ENCODE results near the gene PCLO.

The PCLO gene

GRCh38 chr7:82839555-82839954 lies 323.1 kb downstream of the PCLO start:
- peaks cover 3% of the 10 kb centered on the region for H3K9me3 Mint-ChIP-seq

GRCh38 chr7:82839063-82839462 lies 323.6 kb downstream of the PCLO start:
- Mint-ChIP-seq H3K27ac (no peak overlapping the region), H3K36me3 (no peaks in the 10 kb centered on the region)

More at GRCh38 chr7:82839555-82839954, 323.1 kb downstream of the PCLO start:
- Mint-ChIP-seq H3K4me3 (no peak overlapping the region), H3K27ac (no peak overlapping the region), H3K4me1 (no peaks in the 10 kb centered on the region), H3K36me3 (no peaks in the 10 kb centered on the region), H3K27me3 (no peaks in the 10 kb centered on the region)
- no peak for DNase-seq (ENCODE audit: low spot score in 2 of 2)
- ATAC-seq (ENCODE audit: low read depth) = no peak

DNA sequence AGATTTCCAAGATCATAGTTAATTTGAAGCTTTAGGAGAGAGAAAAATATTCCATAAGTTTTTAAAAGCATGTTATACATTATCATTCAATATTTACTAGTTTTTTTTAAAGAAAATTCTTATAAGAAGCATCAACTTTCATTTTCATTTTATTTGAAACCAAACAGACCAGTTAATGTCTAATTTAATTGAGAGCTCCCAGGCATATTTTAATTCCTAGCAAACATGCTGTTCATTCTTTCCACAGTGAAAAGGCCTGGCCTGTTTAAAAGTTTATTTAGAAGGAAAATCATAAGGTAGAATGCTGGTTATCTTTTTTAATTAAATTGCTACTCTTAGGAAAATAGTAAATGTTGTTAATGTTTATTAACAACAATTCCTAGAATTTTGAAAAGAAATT lies 324.4 kb downstream of the PCLO start:
- Mint-ChIP-seq H3K27ac (no peak overlapping the region), H3K27me3 (no peaks in the 10 kb centered on the region), H3K36me3 (no peaks in the 10 kb centered on the region), H3K9me3 (peaks cover 3% of the 10 kb centered on the region), H3K4me1 (no peaks in the 10 kb centered on the region), H3K4me3 (no peak overlapping the region)
- DNase-seq (ENCODE audit: low spot score in 2 of 2) (no peak), ATAC-seq (ENCODE audit: low read depth) (no peak)

More at GRCh38 chr7:82839063-82839462, 323.6 kb downstream of the PCLO start:
- no peaks in the 10 kb centered on the region for H3K4me1 Mint-ChIP-seq
- H3K9me3 Mint-ChIP-seq = peaks cover 3% of the 10 kb centered on the region
- no peaks in the 10 kb centered on the region for H3K27me3 Mint-ChIP-seq
- H3K4me3 Mint-ChIP-seq = no peak overlapping the region
- no peak for DNase-seq (ENCODE audit: low spot score in 2 of 2)
- no peak for ATAC-seq (ENCODE audit: low read depth)

DNA sequence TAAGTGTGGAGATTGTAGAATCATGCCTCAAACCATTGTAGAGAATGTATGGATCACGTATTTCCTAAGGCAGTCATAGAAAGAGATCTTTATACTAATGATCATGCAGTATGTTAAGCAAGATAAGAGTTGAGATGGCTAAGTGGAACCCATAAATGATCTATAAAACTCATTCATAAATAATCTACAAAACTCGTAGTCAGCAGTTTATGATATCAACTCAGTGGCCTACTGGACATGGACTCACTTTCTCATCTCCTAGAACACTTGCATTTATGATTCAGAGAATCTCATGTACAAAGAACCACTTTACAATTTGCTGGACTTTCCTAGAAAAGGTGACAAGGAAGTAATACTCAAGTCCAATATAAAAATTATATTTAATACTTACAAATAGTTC lies 339.6 kb downstream of the PCLO start:
- no peaks in the 10 kb centered on the region for H3K36me3 Mint-ChIP-seq
- DNase-seq (ENCODE audit: low spot score in 2 of 2) (no peak), ATAC-seq (ENCODE audit: low read depth) (no peak)
- H3K4me3 Mint-ChIP-seq = no peak overlapping the region
- no peak overlapping the region for H3K27ac Mint-ChIP-seq
- H3K27me3 Mint-ChIP-seq = no peaks in the 10 kb centered on the region
- no peaks in the 10 kb centered on the region for H3K9me3 Mint-ChIP-seq
- H3K4me1 Mint-ChIP-seq = no peaks in the 10 kb centered on the region

GRCh38 chr7:82821037-82821436 lies 341.6 kb downstream of the PCLO start:
- Mint-ChIP-seq H3K9me3 (no peaks in the 10 kb centered on the region), H3K27me3 (no peaks in the 10 kb centered on the region), H3K27ac (no peak overlapping the region), H3K36me3 (no peaks in the 10 kb centered on the region), H3K4me1 (no peaks in the 10 kb centered on the region), H3K4me3 (no peak overlapping the region)
- DNase-seq (ENCODE audit: low spot score in 2 of 2) = no peak
- no peak for ATAC-seq (ENCODE audit: low read depth)

GRCh38 chr7:82818171-82818570 lies 344.5 kb downstream of the PCLO start:
- Mint-ChIP-seq H3K36me3 (no peaks in the 10 kb centered on the region), H3K27ac (no peak overlapping the region), H3K4me3 (no peak overlapping the region), H3K27me3 (no peaks in the 10 kb centered on the region), H3K9me3 (no peaks in the 10 kb centered on the region), H3K4me1 (no peaks in the 10 kb centered on the region)
- no peak for ATAC-seq (ENCODE audit: low read depth)
- DNase-seq (ENCODE audit: low spot score in 2 of 2) = no peak

DNA sequence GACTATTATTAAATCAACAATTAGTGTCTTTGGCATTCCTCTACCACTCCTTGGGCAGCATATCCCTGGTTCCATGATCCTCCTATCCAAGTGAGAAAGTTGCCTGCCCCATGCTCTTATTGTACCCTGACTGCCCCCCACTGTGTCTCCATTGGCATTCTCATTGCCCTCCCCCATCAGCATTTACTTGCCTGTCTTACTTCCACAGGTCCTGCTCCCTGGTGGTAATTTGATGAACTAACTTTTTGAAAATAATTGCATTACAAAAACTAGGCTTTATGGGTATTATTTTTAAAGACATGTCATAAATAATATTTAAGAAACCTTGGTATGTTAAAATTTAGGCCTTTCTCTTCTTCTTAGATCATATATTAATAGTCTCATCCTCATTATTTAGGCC lies 346.4 kb downstream of the PCLO start:
- Mint-ChIP-seq H3K4me1 (no peaks in the 10 kb centered on the region), H3K27ac (no peak overlapping the region), H3K36me3 (no peaks in the 10 kb centered on the region), H3K27me3 (no peaks in the 10 kb centered on the region), H3K9me3 (no peaks in the 10 kb centered on the region), H3K4me3 (no peak overlapping the region)
- ATAC-seq (ENCODE audit: low read depth) (no peak), DNase-seq (ENCODE audit: low spot score in 2 of 2) (no peak)

DNA sequence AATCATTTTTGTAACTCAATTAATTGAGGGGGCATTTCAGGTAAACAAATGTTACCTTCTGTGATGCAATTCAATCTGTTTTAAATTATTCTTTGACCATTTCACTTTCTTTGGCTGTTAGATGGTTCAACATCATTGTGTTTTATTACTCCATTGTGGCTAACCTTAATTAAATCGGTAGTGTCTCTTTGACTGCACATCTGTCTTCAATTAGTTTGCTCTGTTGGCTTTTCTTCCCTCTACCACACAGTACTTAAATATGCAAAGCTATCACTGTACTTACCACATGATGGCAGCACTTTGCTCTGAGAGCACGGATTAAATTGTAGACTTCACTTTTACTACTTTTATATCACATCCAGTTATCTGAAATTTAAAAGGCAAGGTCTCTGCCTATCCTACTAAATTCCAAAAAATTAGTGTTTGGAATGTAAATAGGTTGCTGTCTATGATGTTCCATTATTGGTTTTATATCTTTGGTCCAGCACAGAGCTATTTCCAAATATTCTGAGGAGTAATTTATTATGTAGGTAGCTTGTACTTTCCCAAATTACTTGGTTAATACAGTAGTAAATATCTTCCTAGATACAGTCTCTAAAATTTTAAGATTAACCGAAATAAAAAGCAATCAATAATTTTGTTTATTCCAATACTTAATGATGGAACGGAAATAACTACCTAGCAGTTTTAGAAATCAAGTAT lies 352.0 kb downstream of the PCLO start:
- no peak for DNase-seq (ENCODE audit: low spot score in 2 of 2)
- no peak for ATAC-seq (ENCODE audit: low read depth)

DNA sequence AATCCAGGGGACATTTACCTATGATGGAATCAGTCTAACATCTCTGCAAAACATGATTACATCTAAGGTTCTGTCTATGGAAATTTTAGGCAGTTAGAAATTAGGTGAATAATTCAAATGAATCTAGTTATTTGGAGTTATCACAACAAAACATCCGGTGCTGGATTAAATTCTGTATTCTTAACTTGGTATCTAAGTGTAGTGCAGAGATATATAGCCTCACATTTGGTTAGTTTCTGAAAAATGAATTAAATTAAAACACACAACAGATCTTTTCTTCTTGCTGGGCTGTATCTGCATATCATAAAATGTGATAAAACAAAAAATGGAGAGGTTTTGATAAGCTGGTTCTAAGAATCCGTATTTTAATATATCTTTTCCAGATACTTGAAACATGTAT lies 354.1 kb downstream of the PCLO start:
- Mint-ChIP-seq H3K4me3 (no peak overlapping the region), H3K9me3 (no peaks in the 10 kb centered on the region), H3K4me1 (no peaks in the 10 kb centered on the region), H3K36me3 (no peaks in the 10 kb centered on the region), H3K27ac (no peak overlapping the region), H3K27me3 (no peaks in the 10 kb centered on the region)
- ATAC-seq (ENCODE audit: low read depth) (no peak), DNase-seq (ENCODE audit: low spot score in 2 of 2) (no peak)

More for the DNA sequence above, 352.0 kb downstream of the PCLO start:
- Mint-ChIP-seq H3K27ac (no peak overlapping the region), H3K36me3 (no peaks in the 10 kb centered on the region), H3K9me3 (no peaks in the 10 kb centered on the region), H3K4me1 (no peaks in the 10 kb centered on the region), H3K27me3 (no peaks in the 10 kb centered on the region), H3K4me3 (no peak overlapping the region)

- ATAC-seq (ENCODE audit: low read depth) (no peak), DNase-seq (ENCODE audit: low spot score in 2 of 2) (no peak)
- H3K36me3 Mint-ChIP-seq = no peaks in the 10 kb centered on the region
- H3K9me3 Mint-ChIP-seq = no peaks in the 10 kb centered on the region
- no peaks in the 10 kb centered on the region for H3K4me1 Mint-ChIP-seq
- H3K4me3 Mint-ChIP-seq = no peak overlapping the region
- H3K27ac Mint-ChIP-seq = no peak overlapping the region
- no peaks in the 10 kb centered on the region for H3K27me3 Mint-ChIP-seq
Measured at GRCh38 chr7:82805527-82805960, 357.1 kb downstream of the PCLO start.

GRCh38 chr7:82803411-82803810 lies 359.3 kb downstream of the PCLO start:
- ATAC-seq (ENCODE audit: low read depth) (no peak), DNase-seq (ENCODE audit: low spot score in 2 of 2) (no peak)
- no peaks in the 10 kb centered on the region for H3K4me1 Mint-ChIP-seq
- no peaks in the 10 kb centered on the region for H3K9me3 Mint-ChIP-seq
- H3K27me3 Mint-ChIP-seq = no peaks in the 10 kb centered on the region
- H3K4me3 Mint-ChIP-seq = no peak overlapping the region
- H3K36me3 Mint-ChIP-seq = no peaks in the 10 kb centered on the region
- H3K27ac Mint-ChIP-seq = no peak overlapping the region

- Mint-ChIP-seq H3K4me1 (no peaks in the 10 kb centered on the region), H3K27ac (no peak overlapping the region), H3K4me3 (no peak overlapping the region), H3K9me3 (peaks cover 11% of the 10 kb centered on the region), H3K36me3 (no peaks in the 10 kb centered on the region), H3K27me3 (no peaks in the 10 kb centered on the region)
- DNase-seq (ENCODE audit: low spot score in 2 of 2) = no peak
- ATAC-seq (ENCODE audit: low read depth) = no peak
Measured at GRCh38 chr7:82789883-82790609, 372.6 kb downstream of the PCLO start.

DNA sequence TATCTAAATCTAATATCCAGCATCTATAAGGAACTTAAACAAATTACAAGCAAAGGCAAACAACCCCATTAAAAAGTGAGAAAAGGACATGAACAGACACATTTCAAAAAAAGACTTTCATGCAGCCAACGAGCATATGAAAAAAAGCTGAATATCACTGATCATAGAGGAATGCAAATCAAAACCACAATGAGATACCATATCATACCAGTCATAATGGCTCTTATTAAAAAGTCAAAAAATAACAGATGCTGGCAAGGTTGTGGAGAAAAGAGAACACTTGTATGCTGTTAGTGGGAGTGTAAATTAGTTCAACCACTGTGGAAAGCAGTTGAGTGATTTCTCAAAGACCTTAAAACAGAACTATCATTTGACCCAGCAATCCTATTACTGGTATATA lies 384.7 kb downstream of the PCLO start:
- peaks cover 2% of the 10 kb centered on the region for H3K9me3 Mint-ChIP-seq
- ATAC-seq (ENCODE audit: low read depth) = no peak
- H3K4me3 Mint-ChIP-seq = no peak overlapping the region
- H3K4me1 Mint-ChIP-seq = no peaks in the 10 kb centered on the region
- no peak overlapping the region for H3K27ac Mint-ChIP-seq
- no peaks in the 10 kb centered on the region for H3K36me3 Mint-ChIP-seq
- no peaks in the 10 kb centered on the region for H3K27me3 Mint-ChIP-seq
- DNase-seq (ENCODE audit: low spot score in 2 of 2) = no peak

GRCh38 chr7:82762880-82763279 lies 399.8 kb downstream of the PCLO start:
- no peak for DNase-seq (ENCODE audit: low spot score in 2 of 2)
- Mint-ChIP-seq H3K4me3 (no peak overlapping the region), H3K36me3 (no peaks in the 10 kb centered on the region), H3K4me1 (no peaks in the 10 kb centered on the region), H3K9me3 (peaks cover 9% of the 10 kb centered on the region), H3K27me3 (no peaks in the 10 kb centered on the region), H3K27ac (no peak overlapping the region)
- ATAC-seq (ENCODE audit: low read depth) = no peak

DNA sequence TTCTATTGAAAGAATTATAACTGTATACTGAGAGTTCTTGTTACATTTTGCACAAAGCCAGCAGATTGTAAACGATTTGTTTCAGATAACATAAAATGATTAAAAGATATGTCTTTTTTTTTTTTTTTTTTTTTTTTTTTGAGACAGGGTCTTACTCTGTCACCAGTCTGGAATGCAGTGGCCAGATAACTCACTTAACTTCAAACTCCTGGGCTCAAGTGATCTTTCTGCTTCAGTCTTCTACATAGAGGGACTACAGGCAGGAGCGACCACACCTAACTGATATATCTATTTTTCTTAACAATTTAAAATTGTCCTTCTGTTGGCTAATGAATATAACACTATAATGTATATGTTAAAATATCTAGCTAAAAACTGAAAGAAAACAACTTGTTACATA lies 401.9 kb downstream of the PCLO start:
- H3K27me3 Mint-ChIP-seq = no peaks in the 10 kb centered on the region
- H3K4me1 Mint-ChIP-seq = no peaks in the 10 kb centered on the region
- no peak overlapping the region for H3K27ac Mint-ChIP-seq
- DNase-seq (ENCODE audit: low spot score in 2 of 2) (no peak), ATAC-seq (ENCODE audit: low read depth) (no peak)
- no peaks in the 10 kb centered on the region for H3K36me3 Mint-ChIP-seq
- H3K4me3 Mint-ChIP-seq = no peak overlapping the region
- H3K9me3 Mint-ChIP-seq = peaks cover 4% of the 10 kb centered on the region

Data from memory B cell (primary cell).